ENCODE results near the gene HES5.
A peak's percentile ranks its signal among the peaks of the same experiment; 100 is the strongest.

The HES5 gene

GRCh38 chr1:2542246-2542915 lies 12.3 kb upstream of the HES5 start:
- Histone ChIP-seq H3K4ac (ENCODE audit: low read depth in 1 of 2, low read length in 2 of 2) (no peak overlapping the region), H3K4me2 (ENCODE audit: low read length, poor library complexity, severe bottlenecking) (no peak overlapping the region), H2BK120ac (ENCODE audit: low read depth, low read length) (no peak overlapping the region), H3K14ac (ENCODE audit: low read length in 2 of 2) (no peak overlapping the region), H3K4me1 (ENCODE audit: control insufficient read depth, insufficient read depth, low read depth, low read length) (peaks cover 53% of the 10 kb centered on the region), H4K8ac (ENCODE audit: low read length) (no peak overlapping the region), H2AK5ac (ENCODE audit: low read length, severe bottlenecking) (peak overlapping the region; percentile 24), H3K9ac (ENCODE audit: low read length) (no peak overlapping the region), H2BK12ac (ENCODE audit: low read length in 2 of 2) (no peak overlapping the region), H2BK15ac (ENCODE audit: low read depth, poor library complexity, severe bottlenecking) (no peak overlapping the region), H3K27me3 (ENCODE audit: control insufficient read depth in 1 of 2, insufficient read depth in 1 of 2, low read length in 2 of 2) (peaks cover 4 to 46% of the 10 kb centered on the region in 2 experiments), H4K91ac (ENCODE audit: low read length) (no peak overlapping the region), H3K18ac (ENCODE audit: low read depth in 1 of 2, low read length in 2 of 2) (no peak overlapping the region), H3K4me3 (ENCODE audit: insufficient read depth in 1 of 2, low read depth in 1 of 2, low read length in 2 of 2) (no peak overlapping the region), H3K9me3 (ENCODE audit: control insufficient read depth, low read length) (no peaks in the 10 kb centered on the region), H2BK5ac (ENCODE audit: low read depth, low read length, poor library complexity, severe bottlenecking) (no peak overlapping the region), H3K23ac (ENCODE audit: low read length in 2 of 2) (no peak overlapping the region), H2AFZ (ENCODE audit: low read depth, low read length) (no peak overlapping the region), H3K79me1 (replicated peaks; ENCODE audit: low read length, poor library complexity, severe bottlenecking) (no peaks in the 10 kb centered on the region), H3K36me3 (ENCODE audit: control insufficient read depth in 1 of 2, insufficient read depth in 2 of 2, low read depth in 1 of 2, low read length in 2 of 2) (no peaks in the 10 kb centered on the region), H3K27ac (ENCODE audit: low read length, poor library complexity, severe bottlenecking) (no peak overlapping the region)
- DNase-seq = no peak
- WGBS = 89% methylated on average over 11 of the region's 11 CpGs

DNA sequence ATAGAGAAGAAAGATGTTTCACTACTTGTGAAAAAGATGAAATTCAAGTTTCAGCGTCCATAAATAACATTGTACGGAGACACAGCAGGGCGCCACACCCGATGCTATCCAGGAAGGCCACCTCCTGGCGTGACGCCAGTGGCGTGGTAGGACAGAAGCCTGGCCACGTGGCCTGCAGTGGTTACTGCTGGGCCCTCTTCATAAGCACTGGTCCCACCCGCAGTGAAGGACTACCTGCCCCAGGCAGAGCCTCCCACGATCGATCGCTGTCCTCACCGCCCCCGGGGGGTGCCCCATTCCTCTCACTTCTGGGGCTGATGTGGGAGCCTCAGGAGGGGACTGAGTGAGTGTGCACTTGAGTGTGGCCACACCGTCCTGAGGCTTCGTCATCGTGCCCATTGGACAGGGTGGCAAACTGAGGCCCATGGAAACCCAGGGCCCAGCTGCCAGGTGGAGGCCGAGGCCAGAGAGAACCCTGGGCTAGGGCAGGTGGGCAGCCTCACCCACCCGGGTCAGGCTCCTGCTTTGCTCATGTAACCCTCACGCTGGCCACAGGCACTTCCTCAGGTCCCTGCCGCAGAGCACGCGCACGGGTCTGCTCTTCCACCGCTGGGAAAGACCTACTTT lies 11.7 kb upstream of the HES5 start:
- no peak overlapping the region for H3K14ac ChIP-seq (ENCODE audit: low read length in 2 of 2)
- no peak overlapping the region for H2BK15ac ChIP-seq (ENCODE audit: low read depth, poor library complexity, severe bottlenecking)
- H2BK12ac ChIP-seq (ENCODE audit: low read length in 2 of 2) = no peak overlapping the region
- H3K18ac ChIP-seq (ENCODE audit: low read depth in 1 of 2, low read length in 2 of 2) = no peak overlapping the region
- peaks cover 49% of the 10 kb centered on the region for H3K4me1 ChIP-seq (ENCODE audit: control insufficient read depth, insufficient read depth, low read depth, low read length)
- H2AK5ac ChIP-seq (ENCODE audit: low read length, severe bottlenecking) = no peak overlapping the region
- no peak overlapping the region for H4K8ac ChIP-seq (ENCODE audit: low read length)
- no peak overlapping the region for H3K27ac ChIP-seq (ENCODE audit: low read length, poor library complexity, severe bottlenecking)
- no peak overlapping the region for H3K9ac ChIP-seq (ENCODE audit: low read length)
- no peak overlapping the region for H2AFZ ChIP-seq (ENCODE audit: low read depth, low read length)
- no peak overlapping the region for H3K4ac ChIP-seq (ENCODE audit: low read depth in 1 of 2, low read length in 2 of 2)
- H3K9me3 ChIP-seq (ENCODE audit: control insufficient read depth, low read length) = no peaks in the 10 kb centered on the region
- WGBS = 88% methylated on average over 25 of the region's 25 CpGs
- H3K79me1 ChIP-seq (replicated peaks; ENCODE audit: low read length, poor library complexity, severe bottlenecking) = no peaks in the 10 kb centered on the region
- no peak overlapping the region for H2BK5ac ChIP-seq (ENCODE audit: low read depth, low read length, poor library complexity, severe bottlenecking)
- H3K27me3 ChIP-seq (ENCODE audit: control insufficient read depth in 1 of 2, insufficient read depth in 1 of 2, low read length in 2 of 2) = peaks cover 4 to 53% of the 10 kb centered on the region in 2 experiments
- no peak for DNase-seq
- no peaks in the 10 kb centered on the region for H3K36me3 ChIP-seq (ENCODE audit: control insufficient read depth in 1 of 2, insufficient read depth in 2 of 2, low read depth in 1 of 2, low read length in 2 of 2)
- H3K4me2 ChIP-seq (ENCODE audit: low read length, poor library complexity, severe bottlenecking) = no peak overlapping the region
- no peak overlapping the region for H2BK120ac ChIP-seq (ENCODE audit: low read depth, low read length)
- H4K91ac ChIP-seq (ENCODE audit: low read length) = no peak overlapping the region
- no peak overlapping the region for H3K23ac ChIP-seq (ENCODE audit: low read length in 2 of 2)
- no peak overlapping the region for H3K4me3 ChIP-seq (ENCODE audit: insufficient read depth in 1 of 2, low read depth in 1 of 2, low read length in 2 of 2)

DNA sequence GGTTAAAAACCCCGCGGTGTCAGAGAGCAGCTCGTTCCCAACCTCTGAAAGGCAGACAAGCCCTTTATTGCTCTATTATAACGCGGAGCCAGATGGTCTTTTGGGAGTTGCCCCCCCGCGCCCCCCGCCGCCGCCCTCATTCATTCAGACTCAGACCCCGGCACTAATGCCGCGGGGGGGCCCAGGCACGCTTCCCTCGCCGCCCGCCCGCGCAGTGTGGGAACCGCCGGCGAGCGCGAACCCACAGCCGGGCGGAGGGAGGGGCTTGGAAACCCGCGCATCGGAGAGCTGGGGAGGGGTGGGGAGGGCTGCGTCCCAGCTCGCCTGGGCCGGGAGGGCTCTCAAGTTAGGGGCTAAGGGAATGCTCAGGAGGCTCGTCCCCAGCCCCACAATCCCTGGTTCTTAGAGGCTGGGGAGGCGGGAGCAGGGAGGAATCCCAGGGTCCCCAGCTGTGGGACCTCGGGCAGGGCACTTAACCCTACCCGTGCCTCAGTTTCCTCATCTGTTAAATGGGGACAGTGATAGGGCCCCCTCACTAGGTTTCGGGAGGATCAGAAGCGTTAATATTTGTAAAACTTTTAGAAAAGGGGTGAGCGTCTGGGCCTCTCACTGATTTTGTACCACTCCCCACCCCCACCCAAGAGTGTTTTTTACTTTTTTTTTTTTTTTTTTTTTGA lies 10.9 kb upstream of the HES5 start:
- no peak overlapping the region for H3K14ac ChIP-seq (ENCODE audit: low read length in 2 of 2)
- peaks cover 43% of the 10 kb centered on the region for H3K4me1 ChIP-seq (ENCODE audit: control insufficient read depth, insufficient read depth, low read depth, low read length)
- no peak overlapping the region for H2BK120ac ChIP-seq (ENCODE audit: low read depth, low read length)
- H3K27me3 ChIP-seq (ENCODE audit: control insufficient read depth in 1 of 2, insufficient read depth in 1 of 2, low read length in 2 of 2) = peaks cover 4 to 58% of the 10 kb centered on the region in 2 experiments
- H3K36me3 ChIP-seq (ENCODE audit: control insufficient read depth in 1 of 2, insufficient read depth in 2 of 2, low read depth in 1 of 2, low read length in 2 of 2) = no peaks in the 10 kb centered on the region
- H3K79me1 ChIP-seq (replicated peaks; ENCODE audit: low read length, poor library complexity, severe bottlenecking) = no peaks in the 10 kb centered on the region
- no peak overlapping the region for H3K27ac ChIP-seq (ENCODE audit: low read length, poor library complexity, severe bottlenecking)
- no peak overlapping the region for H2AFZ ChIP-seq (ENCODE audit: low read depth, low read length)
- no peak overlapping the region for H2BK15ac ChIP-seq (ENCODE audit: low read depth, poor library complexity, severe bottlenecking)
- H3K23ac ChIP-seq (ENCODE audit: low read length in 2 of 2) = no peak overlapping the region
- H4K91ac ChIP-seq (ENCODE audit: low read length) = no peak overlapping the region
- H3K18ac ChIP-seq (ENCODE audit: low read depth in 1 of 2, low read length in 2 of 2) = no peak overlapping the region
- DNase-seq = no peak
- no peak overlapping the region for H4K8ac ChIP-seq (ENCODE audit: low read length)
- no peak overlapping the region for H2AK5ac ChIP-seq (ENCODE audit: low read length, severe bottlenecking)
- no peak overlapping the region for H2BK12ac ChIP-seq (ENCODE audit: low read length in 2 of 2)
- 9% methylated on average over 28 of the region's 39 CpGs for WGBS
- H2BK5ac ChIP-seq (ENCODE audit: low read depth, low read length, poor library complexity, severe bottlenecking) = no peak overlapping the region
- H3K4ac ChIP-seq (ENCODE audit: low read depth in 1 of 2, low read length in 2 of 2) = no peak overlapping the region
- H3K4me2 ChIP-seq (ENCODE audit: low read length, poor library complexity, severe bottlenecking) = peak overlapping the region; percentile 43
- no peaks in the 10 kb centered on the region for H3K9me3 ChIP-seq (ENCODE audit: control insufficient read depth, low read length)
- H3K9ac ChIP-seq (ENCODE audit: low read length) = no peak overlapping the region
- H3K4me3 ChIP-seq (ENCODE audit: insufficient read depth in 1 of 2, low read depth in 1 of 2, low read length in 2 of 2) = no peak overlapping the region

- WGBS = 53% methylated on average over 9 of the region's 12 CpGs
- no peak overlapping the region for H3K14ac ChIP-seq (ENCODE audit: low read length in 2 of 2)
- H4K91ac ChIP-seq (ENCODE audit: low read length) = no peak overlapping the region
- H3K4me2 ChIP-seq (ENCODE audit: low read length, poor library complexity, severe bottlenecking) = no peak overlapping the region
- H3K23ac ChIP-seq (ENCODE audit: low read length in 2 of 2) = no peak overlapping the region
- H3K9me3 ChIP-seq (ENCODE audit: control insufficient read depth, low read length) = no peaks in the 10 kb centered on the region
- H2BK120ac ChIP-seq (ENCODE audit: low read depth, low read length) = no peak overlapping the region
- no peak overlapping the region for H3K4ac ChIP-seq (ENCODE audit: low read depth in 1 of 2, low read length in 2 of 2)
- H3K18ac ChIP-seq (ENCODE audit: low read depth in 1 of 2, low read length in 2 of 2) = no peak overlapping the region
- no peak overlapping the region for H3K4me3 ChIP-seq (ENCODE audit: insufficient read depth in 1 of 2, low read depth in 1 of 2, low read length in 2 of 2)
- no peak overlapping the region for H3K9ac ChIP-seq (ENCODE audit: low read length)
- no peaks in the 10 kb centered on the region for H3K36me3 ChIP-seq (ENCODE audit: control insufficient read depth in 1 of 2, insufficient read depth in 2 of 2, low read depth in 1 of 2, low read length in 2 of 2)
- H3K4me1 ChIP-seq (ENCODE audit: control insufficient read depth, insufficient read depth, low read depth, low read length) = peaks cover 44% of the 10 kb centered on the region
- H3K27me3 ChIP-seq (ENCODE audit: control insufficient read depth in 1 of 2, insufficient read depth in 1 of 2, low read length in 2 of 2) = peaks cover 4 to 72% of the 10 kb centered on the region in 2 experiments
- DNase-seq = no peak
- H2AFZ ChIP-seq (ENCODE audit: low read depth, low read length) = no peak overlapping the region
- no peak overlapping the region for H3K27ac ChIP-seq (ENCODE audit: low read length, poor library complexity, severe bottlenecking)
- H2AK5ac ChIP-seq (ENCODE audit: low read length, severe bottlenecking) = no peak overlapping the region
- H4K8ac ChIP-seq (ENCODE audit: low read length) = no peak overlapping the region
- no peak overlapping the region for H2BK15ac ChIP-seq (ENCODE audit: low read depth, poor library complexity, severe bottlenecking)
- no peak overlapping the region for H2BK5ac ChIP-seq (ENCODE audit: low read depth, low read length, poor library complexity, severe bottlenecking)
- no peak overlapping the region for H2BK12ac ChIP-seq (ENCODE audit: low read length in 2 of 2)
- H3K79me1 ChIP-seq (replicated peaks; ENCODE audit: low read length, poor library complexity, severe bottlenecking) = no peaks in the 10 kb centered on the region
Observed at GRCh38 chr1:2539312-2539907, 9.3 kb upstream of the HES5 start.

All from mesenchymal stem cell (in vitro differentiated cells and primary cell).